Gastrocnemius medialis (tissue), 4 donors: Measurements from ENCODE around the gene CXCL14.

Source experiments
- POLR2A ChIP-seq, 2 donors: fragments of 450-650 bp; IDR thresholded peaks; one replicate each; pipeline ENCODE4 v1.6.1; 2017; ENCODE audit warnings: antibody characterized with exemption in 2 of 2, mild to moderate bottlenecking in 2 of 2, moderate library complexity in 2 of 2
- TF ChIP-seq, protein P1 (sequence below), 5 experiments: fragments of 450-650 bp in 3 of 5; fragments of 200-600 bp in 2 of 5; sonication (generic) in 2 of 5; IDR thresholded peaks in 4 of 5; conservative IDR thresholded peaks in 1 of 5; 1 replicate in 4 of 5; 2 replicates in 1 of 5; pipeline ENCODE4 v1.5.1; 2016 to 2019; ENCODE audit warnings: antibody characterized with exemption in 5 of 5, mild to moderate bottlenecking in 3 of 5, moderate library complexity in 3 of 5

DNA sequence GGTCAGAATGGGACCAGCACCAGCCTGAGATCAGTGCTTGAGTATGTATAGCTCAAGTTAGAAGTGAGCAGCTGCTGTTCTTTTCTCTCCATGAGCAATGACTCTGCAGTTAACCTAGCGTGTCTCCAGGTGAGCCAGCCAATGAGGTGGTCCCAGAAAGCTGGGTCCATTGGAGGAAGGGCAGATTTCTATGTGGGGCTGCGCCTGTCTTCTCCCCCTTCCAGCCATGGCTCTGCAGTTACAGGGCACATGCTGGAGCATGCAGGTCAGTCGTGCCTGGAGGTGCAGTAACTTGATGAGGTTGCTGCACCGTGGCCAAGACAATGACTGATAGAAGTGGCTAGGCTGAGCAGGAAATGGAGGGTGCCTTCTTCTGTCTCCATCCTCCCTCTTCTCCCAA, 29.6 kb upstream of the CXCL14 start:
- TF ChIP-seq, protein P1, sequence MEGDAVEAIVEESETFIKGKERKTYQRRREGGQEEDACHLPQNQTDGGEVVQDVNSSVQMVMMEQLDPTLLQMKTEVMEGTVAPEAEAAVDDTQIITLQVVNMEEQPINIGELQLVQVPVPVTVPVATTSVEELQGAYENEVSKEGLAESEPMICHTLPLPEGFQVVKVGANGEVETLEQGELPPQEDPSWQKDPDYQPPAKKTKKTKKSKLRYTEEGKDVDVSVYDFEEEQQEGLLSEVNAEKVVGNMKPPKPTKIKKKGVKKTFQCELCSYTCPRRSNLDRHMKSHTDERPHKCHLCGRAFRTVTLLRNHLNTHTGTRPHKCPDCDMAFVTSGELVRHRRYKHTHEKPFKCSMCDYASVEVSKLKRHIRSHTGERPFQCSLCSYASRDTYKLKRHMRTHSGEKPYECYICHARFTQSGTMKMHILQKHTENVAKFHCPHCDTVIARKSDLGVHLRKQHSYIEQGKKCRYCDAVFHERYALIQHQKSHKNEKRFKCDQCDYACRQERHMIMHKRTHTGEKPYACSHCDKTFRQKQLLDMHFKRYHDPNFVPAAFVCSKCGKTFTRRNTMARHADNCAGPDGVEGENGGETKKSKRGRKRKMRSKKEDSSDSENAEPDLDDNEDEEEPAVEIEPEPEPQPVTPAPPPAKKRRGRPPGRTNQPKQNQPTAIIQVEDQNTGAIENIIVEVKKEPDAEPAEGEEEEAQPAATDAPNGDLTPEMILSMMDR (IDR thresholded peaks at IDR 0.05 in 4 of 5, conservative IDR thresholded peaks at IDR 0.05 in 1 of 5): no peak
- no peak for TF ChIP-seq POLR2A (IDR thresholded peaks at IDR 0.05)
